Measurements from ENCODE around the gene PDP2.
"Not testable (repeated sequence)": the region's sequence is repeated elsewhere in the genome, so short reads cannot be mapped to it uniquely, and the experiment has no call there.

The PDP2 gene

GRCh38 chr16:66933776-66934137 lies 53.4 kb downstream of the PDP2 start:
- H3K9me2 ChIP-seq (replicated peaks; ENCODE audit: low read depth, low read length): no peaks in the 10 kb centered on the region
- H3K4me3 ChIP-seq (ENCODE audit: low read length, poor library complexity, severe bottlenecking): peak overlapping the region; percentile 94
- peak overlapping the region; percentile 97 for H3K9ac ChIP-seq (ENCODE audit: low read depth, low read length, poor library complexity, severe bottlenecking)
- H2AFZ ChIP-seq (ENCODE audit: low read length): peak overlapping the region; percentile 80
- H3K27me3 ChIP-seq (ENCODE audit: insufficient read depth, low read length, poor library complexity, severe bottlenecking): no peaks in the 10 kb centered on the region
- peaks cover 47% of the 10 kb centered on the region for H3K79me2 ChIP-seq (ENCODE audit: insufficient read depth, low read length)
- peaks cover 34% of the 10 kb centered on the region for H3K4me1 ChIP-seq (ENCODE audit: insufficient read depth, low read length, poor library complexity, severe bottlenecking)
- H3F3A ChIP-seq (ENCODE audit: low read depth): no peaks in the 10 kb centered on the region
- TF ChIP-seq CTCF (conservative IDR thresholded peaks at IDR 0.05; ENCODE audit: low read length): no peak
- no peak for TF ChIP-seq EZH2phosphoT487 (IDR thresholded peaks at IDR 0.05; ENCODE audit: borderline replicate concordance)
- peaks cover 14% of the 10 kb centered on the region for H4K20me1 ChIP-seq (ENCODE audit: insufficient read depth, low read length, poor library complexity, severe bottlenecking)
- H3K4me2 ChIP-seq (ENCODE audit: low read depth, low read length, poor library complexity, severe bottlenecking): peak overlapping the region; percentile 99
- no peaks in the 10 kb centered on the region for H3K36me3 ChIP-seq (ENCODE audit: insufficient read depth, low read length)
- H3K9me3 ChIP-seq (ENCODE audit: insufficient read depth, low read depth, low read length): no peaks in the 10 kb centered on the region

- H3K9me3 ChIP-seq (ENCODE audit: insufficient read depth, low read depth, low read length): no peaks in the 10 kb centered on the region
- H3K9ac ChIP-seq (ENCODE audit: low read depth, low read length, poor library complexity, severe bottlenecking): peak within 1 kb of the TSS; percentile 97
- H3K79me2 ChIP-seq (ENCODE audit: insufficient read depth, low read length): peaks cover 47% of the 10 kb centered on the region
- H3F3A ChIP-seq (ENCODE audit: low read depth): no peaks in the 10 kb centered on the region
- H3K4me1 ChIP-seq (ENCODE audit: insufficient read depth, low read length, poor library complexity, severe bottlenecking): peaks cover 34% of the 10 kb centered on the region
- no peaks in the 10 kb centered on the region for H3K27me3 ChIP-seq (ENCODE audit: insufficient read depth, low read length, poor library complexity, severe bottlenecking)
- H2AFZ ChIP-seq (ENCODE audit: low read length): peak within 1 kb of the TSS; percentile 80
- peak within 1 kb of the TSS; percentile 94 for H3K4me3 ChIP-seq (ENCODE audit: low read length, poor library complexity, severe bottlenecking)
- peak within 1 kb of the TSS; percentile 99 for H3K4me2 ChIP-seq (ENCODE audit: low read depth, low read length, poor library complexity, severe bottlenecking)
- TF ChIP-seq EZH2phosphoT487 (IDR thresholded peaks at IDR 0.05; ENCODE audit: borderline replicate concordance) (no peak), CTCF (conservative IDR thresholded peaks at IDR 0.05; ENCODE audit: low read length) (no peak)
- H3K36me3 ChIP-seq (ENCODE audit: insufficient read depth, low read length): no peaks in the 10 kb centered on the region
- H3K9me2 ChIP-seq (replicated peaks; ENCODE audit: low read depth, low read length): no peaks in the 10 kb centered on the region
- peaks cover 14% of the 10 kb centered on the region for H4K20me1 ChIP-seq (ENCODE audit: insufficient read depth, low read length, poor library complexity, severe bottlenecking)
These were observed 54.0 kb downstream of the PDP2 start, which contains the start of gene CIAO2B for GRCh38 chr16:66934138-66934838. TSS of gene CIAO2B (minus strand) at chr16:66934402. CDS start at chr16:66934364, 38 bp downstream.

GRCh38 chr16:66934839-66935313 lies 54.6 kb downstream of the PDP2 start:
- Histone ChIP-seq H3K4me1 (ENCODE audit: insufficient read depth, low read length, poor library complexity, severe bottlenecking) (peaks cover 34% of the 10 kb centered on the region), H3K4me3 (ENCODE audit: low read length, poor library complexity, severe bottlenecking) (peak overlapping the region; percentile 94), H3K9ac (ENCODE audit: low read depth, low read length, poor library complexity, severe bottlenecking) (peak overlapping the region; percentile 97), H2AFZ (ENCODE audit: low read length) (peak overlapping the region; percentile 80), H3K79me2 (ENCODE audit: insufficient read depth, low read length) (peaks cover 47% of the 10 kb centered on the region), H3K4me2 (ENCODE audit: low read depth, low read length, poor library complexity, severe bottlenecking) (peak overlapping the region; percentile 99), H4K20me1 (ENCODE audit: insufficient read depth, low read length, poor library complexity, severe bottlenecking) (peaks cover 14% of the 10 kb centered on the region)
- H3F3A ChIP-seq (ENCODE audit: low read depth); H3K9me3 ChIP-seq (ENCODE audit: insufficient read depth, low read depth, low read length); H3K9me2 ChIP-seq (replicated peaks; ENCODE audit: low read depth, low read length); H3K36me3 ChIP-seq (ENCODE audit: insufficient read depth, low read length); H3K27me3 ChIP-seq (ENCODE audit: insufficient read depth, low read length, poor library complexity, severe bottlenecking): not testable (repeated sequence)

All from Loucy (cell line).